HG03432 (cell line): ENCODE data around the gene CDA.

Experiments
- ATAC-seq: cut with Tn5 transposase; IDR thresholded peaks from one replicate; pipeline ENCODE4 v1.9.1; 2021; ENCODE audit warnings: mild to moderate bottlenecking, moderate library complexity; ENCODE audit not compliant: unreplicated experiment

The CDA gene

GRCh38 chr1:20648438-20648837 is 59.5 kb downstream of the CDA start:
- no peak for ATAC-seq

GRCh38 chr1:20648946-20649345 is 60.0 kb downstream of the CDA start:
- ATAC-seq, result no peak

DNA sequence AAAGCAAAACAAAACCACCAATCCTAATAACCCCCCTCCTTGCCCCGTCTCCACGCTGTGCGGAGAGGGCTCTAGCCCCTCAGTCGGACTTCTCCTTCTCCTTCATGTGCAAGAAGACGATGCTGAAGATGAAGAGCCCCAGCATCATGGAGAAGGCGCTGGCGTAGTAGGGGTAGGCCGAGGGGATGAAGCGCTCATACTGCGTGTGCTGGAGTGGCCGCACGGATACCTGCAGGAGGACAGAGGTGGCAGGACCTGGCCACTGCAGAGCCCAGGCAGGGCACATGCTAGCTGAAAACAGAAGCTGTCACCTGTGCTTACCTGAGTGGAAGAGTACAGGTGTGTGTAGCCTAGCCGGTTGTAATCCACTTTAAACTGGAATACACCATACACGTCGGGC is 63.4 kb downstream of the CDA start:
- no peak for ATAC-seq

DNA sequence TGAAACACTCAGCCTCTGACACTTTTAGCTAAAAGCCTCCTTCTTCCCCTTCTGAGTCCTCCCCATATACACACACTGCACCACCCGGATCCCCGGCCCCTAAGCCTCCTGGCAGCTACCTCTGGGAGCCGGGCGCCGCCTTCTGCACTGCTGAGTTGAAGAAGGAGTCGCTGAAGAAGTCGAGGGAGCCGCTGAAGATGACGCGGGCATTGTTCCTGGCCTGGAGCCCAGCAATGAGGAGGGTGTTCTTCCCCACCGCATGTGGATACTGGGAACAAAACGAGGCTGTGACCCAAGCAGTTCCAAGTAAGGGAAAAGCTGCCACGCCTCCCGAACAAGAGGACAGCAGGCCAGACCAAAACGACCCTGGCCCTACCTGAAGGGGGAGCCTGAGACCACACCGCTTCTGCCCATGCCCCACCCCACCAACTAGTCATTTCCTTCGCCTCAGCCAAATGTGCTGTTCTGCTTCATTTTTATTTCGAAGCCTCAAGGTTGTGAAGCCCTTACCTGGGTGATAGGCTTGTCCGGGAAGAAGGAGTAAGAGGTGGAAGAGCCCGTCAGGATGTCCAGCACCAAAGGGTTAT is 65.3 kb downstream of the CDA start:
- no peak for ATAC-seq

DNA sequence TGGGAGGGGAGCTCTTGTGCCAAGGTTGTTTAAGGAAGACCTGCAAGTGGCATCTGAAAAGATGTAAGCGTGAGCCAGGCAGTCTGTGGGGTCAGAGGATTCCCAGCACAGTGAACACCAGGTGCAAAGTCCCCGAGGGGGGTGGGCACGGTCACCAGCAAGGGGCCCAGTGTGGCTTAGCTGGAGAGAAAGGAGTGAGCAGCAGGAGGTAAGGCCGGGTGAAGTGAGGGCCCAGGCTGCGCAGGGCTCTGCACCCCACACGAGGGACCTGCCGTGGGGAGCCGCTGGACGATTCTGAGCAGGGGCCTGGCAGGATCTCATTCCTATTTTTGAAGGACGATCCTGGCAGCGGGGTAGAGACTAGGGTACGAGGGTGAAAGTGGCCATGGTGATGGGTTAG is 68.1 kb downstream of the CDA start:
- no peak for ATAC-seq

DNA sequence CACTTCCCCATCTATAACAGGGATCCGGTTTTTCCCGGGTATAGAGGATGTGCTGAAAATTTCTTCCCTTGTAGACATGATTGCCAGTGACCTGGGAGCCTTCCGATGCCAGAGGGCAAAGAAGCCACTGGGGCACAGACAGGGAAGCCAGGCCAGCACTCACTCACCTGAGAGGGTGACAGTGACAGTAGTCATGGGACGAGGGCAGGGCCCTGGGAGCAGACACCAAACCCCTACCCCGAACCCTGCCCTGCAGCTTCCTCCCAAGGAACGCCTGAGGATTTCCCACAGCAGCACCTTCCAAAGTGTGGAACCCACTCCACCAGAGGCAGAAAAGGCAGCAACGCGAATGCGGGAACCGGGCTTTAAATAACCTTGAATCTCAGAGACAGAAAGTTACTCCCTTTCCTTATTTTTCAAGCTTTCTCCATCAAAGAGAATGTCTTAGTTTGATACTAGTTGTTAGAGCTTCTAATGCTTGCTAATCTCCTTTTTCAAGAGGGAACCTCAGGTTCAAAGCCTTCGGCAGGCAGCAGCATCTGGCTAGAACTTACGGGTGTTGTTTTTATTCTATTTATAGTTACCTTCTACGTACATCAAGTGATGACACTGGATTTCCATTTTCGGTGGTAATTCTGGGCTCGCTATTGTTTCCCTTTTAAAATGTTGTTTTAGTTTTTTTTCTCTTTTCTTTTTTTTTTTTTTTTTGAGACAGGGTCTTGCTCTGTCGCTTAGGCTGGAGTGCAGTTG is 69.4 kb downstream of the CDA start:
- no peak for ATAC-seq

DNA sequence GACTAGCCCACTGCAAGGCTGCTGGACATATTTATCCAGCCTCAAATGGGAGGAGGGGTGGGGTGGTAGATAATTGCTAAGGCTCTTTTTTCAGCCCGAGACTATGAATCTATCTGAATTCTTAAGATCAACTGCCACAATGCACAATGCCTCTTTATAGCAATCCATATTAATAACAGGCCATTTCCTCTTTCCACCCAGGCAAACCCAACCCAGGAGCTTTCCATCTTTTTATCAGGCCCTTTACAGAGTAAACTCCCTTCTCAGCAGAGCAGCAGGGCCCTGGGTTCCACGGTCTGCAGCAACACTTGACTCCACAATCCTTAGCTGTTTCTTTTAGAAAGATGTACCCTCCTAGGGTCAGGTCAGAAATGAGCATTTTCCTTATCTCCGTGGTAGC is 71.5 kb downstream of the CDA start:
- ATAC-seq, result no peak

DNA sequence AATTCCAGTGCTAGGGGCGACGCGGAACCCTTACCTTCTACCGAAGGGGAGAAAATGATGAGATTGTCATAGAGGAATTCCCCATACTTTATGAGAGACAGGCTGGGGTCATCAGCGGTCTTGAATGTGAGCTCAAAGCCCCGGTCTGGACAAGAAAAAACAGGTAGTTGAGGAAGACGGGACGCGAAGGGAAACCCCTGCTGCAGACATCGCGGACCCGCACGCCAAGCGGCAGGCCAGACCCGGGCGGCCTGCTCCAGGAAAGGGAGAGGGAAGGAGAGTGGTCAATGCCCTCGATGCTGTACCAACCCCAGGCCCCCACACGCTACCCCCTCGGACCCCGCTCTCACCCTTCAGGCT is 71.9 kb downstream of the CDA start:
- peak; percentile 13 for ATAC-seq

GRCh38 chr1:20661207-20662109 is 72.6 kb downstream of the CDA start, which contains the start of gene DDOST:
DDOST (minus strand) TSS chr1:20661369; CDS start chr1:20661350, 19 bp downstream.
- ATAC-seq, result peak; percentile 94

- ATAC-seq, result no peak
Measured at GRCh38 chr1:20662110-20662475, 73.2 kb downstream of the CDA start.

DNA sequence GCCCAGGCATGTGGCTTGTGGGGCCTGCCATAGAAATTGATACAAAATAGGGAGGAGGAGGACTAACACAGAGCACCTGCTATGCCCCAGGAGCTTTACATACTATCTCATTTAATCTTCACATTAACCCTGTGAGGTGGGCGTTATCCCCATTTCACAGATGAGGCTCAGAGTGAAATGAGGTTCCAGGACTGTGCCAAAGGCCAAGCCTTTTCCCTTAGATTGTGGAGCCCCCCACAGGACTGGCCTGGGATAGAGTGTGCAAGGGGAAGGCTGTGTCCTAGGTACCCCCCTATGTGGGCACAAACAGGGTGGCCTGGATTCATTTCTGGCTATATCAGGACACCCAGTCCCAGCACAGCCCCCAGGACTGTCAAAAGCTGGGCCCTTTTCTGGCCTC is 74.5 kb downstream of the CDA start:
- ATAC-seq, result no peak

DNA sequence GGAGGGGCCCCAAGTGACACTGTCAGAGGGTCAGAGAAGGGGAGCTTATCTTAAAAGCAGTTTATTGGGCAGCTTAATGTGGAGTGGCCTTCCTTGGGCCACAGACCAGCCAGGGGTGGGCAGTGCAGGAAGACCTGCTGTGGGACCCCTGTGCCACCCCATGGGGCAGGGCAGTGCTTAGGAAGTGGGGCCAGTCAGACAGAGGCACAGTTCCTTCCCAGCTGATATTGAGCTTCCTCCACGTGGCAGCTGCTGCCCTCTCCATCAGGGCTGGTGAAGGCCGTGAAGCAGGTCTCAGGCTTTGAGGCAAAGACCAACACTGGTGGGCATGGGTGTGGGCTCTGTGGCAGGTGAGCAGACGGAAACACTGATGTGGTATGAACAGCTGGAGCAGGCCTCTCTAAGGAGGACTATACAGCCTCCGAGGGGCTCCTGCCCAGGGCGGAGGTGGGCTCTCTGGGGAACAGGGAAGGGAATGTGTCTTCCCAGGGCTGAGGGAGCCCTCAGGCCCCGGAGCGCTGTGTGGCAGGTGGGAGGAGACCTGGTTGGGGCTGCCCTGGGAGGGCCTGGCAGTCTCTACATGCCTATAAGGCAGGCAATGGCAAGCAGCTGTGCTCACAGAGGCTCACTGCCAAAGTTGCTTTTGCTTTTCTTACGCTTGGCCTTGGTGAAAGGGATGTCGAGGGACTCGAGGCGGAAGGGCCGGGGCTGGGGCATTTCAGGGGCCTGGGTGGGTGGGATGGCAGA is 75.2 kb downstream of the CDA start:
- ATAC-seq, result no peak

DNA sequence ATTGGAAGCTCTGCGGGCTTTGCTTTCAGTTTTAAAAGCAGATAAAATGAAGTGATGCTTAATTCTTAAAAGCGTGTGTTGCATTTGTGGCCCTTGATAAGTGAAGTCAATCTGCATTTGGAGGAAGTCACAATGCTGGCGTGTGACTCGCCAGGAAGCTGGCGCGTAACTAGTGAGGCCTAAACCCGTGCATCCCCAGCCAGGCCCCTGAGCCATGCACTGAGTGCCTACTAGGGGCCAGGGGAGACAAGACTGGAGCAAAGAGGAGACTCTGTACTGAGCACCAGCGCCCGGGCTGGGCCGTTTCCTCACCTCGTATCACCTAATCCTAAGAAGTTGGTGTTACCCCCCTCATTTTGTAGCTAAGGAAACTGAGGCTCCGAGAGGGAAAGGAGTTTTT is 76.8 kb downstream of the CDA start:
- no peak for ATAC-seq

GRCh38 chr1:20666146-20666545 is 77.2 kb downstream of the CDA start:
- no peak for ATAC-seq

- no peak for ATAC-seq
Measured at GRCh38 chr1:20666804-20667203, 77.9 kb downstream of the CDA start.
